ENCODE data around the gene USP50.
"Not testable (repeated sequence)": the region's sequence is repeated elsewhere in the genome, so short reads cannot be mapped to it uniquely, and the experiment has no call there.

USP50 gene

GRCh38 chr15:50552238-50552637 is 5.8 kb upstream of the USP50 start:
- Histone ChIP-seq H3K9ac (ENCODE audit: low read length) (no peak overlapping the region), H3K4me1 (ENCODE audit: insufficient read depth, low read length) (no peaks in the 10 kb centered on the region), H3K36me3 (ENCODE audit: insufficient read depth, low read length) (no peaks in the 10 kb centered on the region), H3K9me3 (ENCODE audit: low read length) (no peaks in the 10 kb centered on the region), H3K4me3 (ENCODE audit: low read depth in 1 of 2, low read length in 2 of 2) (no peak overlapping the region), H3K27ac (ENCODE audit: low read depth, low read length) (no peak overlapping the region), H3K27me3 (ENCODE audit: control insufficient read depth in 1 of 2, insufficient read depth in 2 of 2, low read length in 2 of 2) (no peaks in the 10 kb centered on the region)

- Histone ChIP-seq H3K4me3 (ENCODE audit: low read depth in 1 of 2, low read length in 2 of 2) (no peak overlapping the region), H3K36me3 (ENCODE audit: insufficient read depth, low read length) (no peaks in the 10 kb centered on the region), H3K27ac (ENCODE audit: low read depth, low read length) (no peak overlapping the region), H3K9me3 (ENCODE audit: low read length) (no peaks in the 10 kb centered on the region), H3K27me3 (ENCODE audit: control insufficient read depth in 1 of 2, insufficient read depth in 2 of 2, low read length in 2 of 2) (no peaks in the 10 kb centered on the region), H3K4me1 (ENCODE audit: insufficient read depth, low read length) (no peaks in the 10 kb centered on the region), H3K9ac (ENCODE audit: low read length) (no peak overlapping the region)
Observed at GRCh38 chr15:50549326-50549725, 2.9 kb upstream of the USP50 start.

- H3K27ac ChIP-seq (ENCODE audit: low read depth, low read length): no peak overlapping the region
- H3K9ac ChIP-seq (ENCODE audit: low read length): no peak overlapping the region
- H3K9me3 ChIP-seq (ENCODE audit: low read length): no peaks in the 10 kb centered on the region
- H3K4me1 ChIP-seq (ENCODE audit: insufficient read depth, low read length): no peaks in the 10 kb centered on the region
- no peak overlapping the region for H3K4me3 ChIP-seq (ENCODE audit: low read depth in 1 of 2, low read length in 2 of 2)
- no peaks in the 10 kb centered on the region for H3K27me3 ChIP-seq (ENCODE audit: control insufficient read depth in 1 of 2, insufficient read depth in 2 of 2, low read length in 2 of 2)
- H3K36me3 ChIP-seq (ENCODE audit: insufficient read depth, low read length): no peaks in the 10 kb centered on the region
Observed at GRCh38 chr15:50544368-50544767, 2.1 kb downstream of the USP50 start.

- no peaks in the 10 kb centered on the region for H3K9me3 ChIP-seq (ENCODE audit: low read length)
Observed at GRCh38 chr15:50543556-50543955, 2.9 kb downstream of the USP50 start.

GRCh38 chr15:50542887-50543210 is 3.6 kb downstream of the USP50 start:
- Histone ChIP-seq H3K9me3 (ENCODE audit: low read length) (no peaks in the 10 kb centered on the region), H3K27ac (ENCODE audit: low read depth, low read length) (no peak overlapping the region), H3K27me3 (ENCODE audit: control insufficient read depth in 1 of 2, insufficient read depth in 2 of 2, low read length in 2 of 2) (no peaks in the 10 kb centered on the region), H3K4me3 (ENCODE audit: low read depth in 1 of 2, low read length in 2 of 2) (no peak overlapping the region), H3K36me3 (ENCODE audit: insufficient read depth, low read length) (no peaks in the 10 kb centered on the region), H3K4me1 (ENCODE audit: insufficient read depth, low read length) (no peaks in the 10 kb centered on the region), H3K9ac (ENCODE audit: low read length) (no peak overlapping the region)

More at GRCh38 chr15:50543556-50543955, 2.9 kb downstream of the USP50 start:
- Histone ChIP-seq H3K27ac (ENCODE audit: low read depth, low read length) (no peak overlapping the region), H3K36me3 (ENCODE audit: insufficient read depth, low read length) (no peaks in the 10 kb centered on the region), H3K4me1 (ENCODE audit: insufficient read depth, low read length) (no peaks in the 10 kb centered on the region), H3K9ac (ENCODE audit: low read length) (no peak overlapping the region), H3K4me3 (ENCODE audit: low read depth in 1 of 2, low read length in 2 of 2) (no peak overlapping the region), H3K27me3 (ENCODE audit: control insufficient read depth in 1 of 2, insufficient read depth in 2 of 2, low read length in 2 of 2) (no peaks in the 10 kb centered on the region)

GRCh38 chr15:50531766-50532165 is 14.7 kb downstream of the USP50 start:
- no peak overlapping the region for H3K4me3 ChIP-seq (ENCODE audit: low read depth in 1 of 2, low read length in 2 of 2)
- H3K36me3 ChIP-seq (ENCODE audit: insufficient read depth, low read length): no peaks in the 10 kb centered on the region
- H3K4me1 ChIP-seq (ENCODE audit: insufficient read depth, low read length): no peaks in the 10 kb centered on the region
- no peaks in the 10 kb centered on the region for H3K9me3 ChIP-seq (ENCODE audit: low read length)
- no peaks in the 10 kb centered on the region for H3K27me3 ChIP-seq (ENCODE audit: control insufficient read depth in 1 of 2, insufficient read depth in 2 of 2, low read length in 2 of 2)
- no peak overlapping the region for H3K9ac ChIP-seq (ENCODE audit: low read length)
- no peak overlapping the region for H3K27ac ChIP-seq (ENCODE audit: low read depth, low read length)

GRCh38 chr15:50531163-50531562 is 15.3 kb downstream of the USP50 start:
- no peak overlapping the region for H3K27ac ChIP-seq (ENCODE audit: low read depth, low read length)
- no peak overlapping the region for H3K9ac ChIP-seq (ENCODE audit: low read length)
- H3K9me3 ChIP-seq (ENCODE audit: low read length): no peaks in the 10 kb centered on the region

GRCh38 chr15:50523851-50524251 is 22.6 kb downstream of the USP50 start:
- Histone ChIP-seq H3K27me3 (ENCODE audit: control insufficient read depth in 1 of 2, insufficient read depth in 2 of 2, low read length in 2 of 2) (no peaks in the 10 kb centered on the region), H3K27ac (ENCODE audit: low read depth, low read length) (no peak overlapping the region), H3K4me1 (ENCODE audit: insufficient read depth, low read length) (no peaks in the 10 kb centered on the region), H3K9ac (ENCODE audit: low read length) (no peak overlapping the region), H3K9me3 (ENCODE audit: low read length) (no peaks in the 10 kb centered on the region), H3K4me3 (ENCODE audit: low read depth in 1 of 2, low read length in 2 of 2) (no peak overlapping the region), H3K36me3 (ENCODE audit: insufficient read depth, low read length) (no peaks in the 10 kb centered on the region)

More at GRCh38 chr15:50531163-50531562, 15.3 kb downstream of the USP50 start:
- Histone ChIP-seq H3K27me3 (ENCODE audit: control insufficient read depth in 1 of 2, insufficient read depth in 2 of 2, low read length in 2 of 2) (no peaks in the 10 kb centered on the region), H3K4me1 (ENCODE audit: insufficient read depth, low read length) (no peaks in the 10 kb centered on the region), H3K4me3 (ENCODE audit: low read depth in 1 of 2, low read length in 2 of 2) (no peak overlapping the region), H3K36me3 (ENCODE audit: insufficient read depth, low read length) (no peaks in the 10 kb centered on the region)

GRCh38 chr15:50519740-50520425 is 26.6 kb downstream of the USP50 start:
- Histone ChIP-seq H3K4me1 (ENCODE audit: insufficient read depth, low read length) (no peaks in the 10 kb centered on the region), H3K36me3 (ENCODE audit: insufficient read depth, low read length) (no peaks in the 10 kb centered on the region), H3K9ac (ENCODE audit: low read length) (no peak overlapping the region), H3K27ac (ENCODE audit: low read depth, low read length) (no peak overlapping the region), H3K27me3 (ENCODE audit: control insufficient read depth in 1 of 2, insufficient read depth in 2 of 2, low read length in 2 of 2) (no peaks in the 10 kb centered on the region), H3K4me3 (ENCODE audit: low read depth in 1 of 2, low read length in 2 of 2) (no peak overlapping the region), H3K9me3 (ENCODE audit: low read length) (peaks cover 4% of the 10 kb centered on the region)

GRCh38 chr15:50513001-50513400 is 33.5 kb downstream of the USP50 start:
- Histone ChIP-seq H3K36me3 (ENCODE audit: insufficient read depth, low read length) (no peaks in the 10 kb centered on the region), H3K9ac (ENCODE audit: low read length) (no peak overlapping the region), H3K4me1 (ENCODE audit: insufficient read depth, low read length) (no peaks in the 10 kb centered on the region), H3K4me3 (ENCODE audit: low read depth in 1 of 2, low read length in 2 of 2) (no peak overlapping the region), H3K27me3 (ENCODE audit: control insufficient read depth in 1 of 2, insufficient read depth in 2 of 2, low read length in 2 of 2) (no peaks in the 10 kb centered on the region), H3K27ac (ENCODE audit: low read depth, low read length) (no peak overlapping the region), H3K9me3 (ENCODE audit: low read length) (peaks cover 4% of the 10 kb centered on the region)

GRCh38 chr15:50506121-50506520 is 40.3 kb downstream of the USP50 start:
- no peak overlapping the region for H3K4me3 ChIP-seq (ENCODE audit: low read depth in 1 of 2, low read length in 2 of 2)
- no peaks in the 10 kb centered on the region for H3K9me3 ChIP-seq (ENCODE audit: low read length)
- no peaks in the 10 kb centered on the region for H3K4me1 ChIP-seq (ENCODE audit: insufficient read depth, low read length)
- no peaks in the 10 kb centered on the region for H3K27me3 ChIP-seq (ENCODE audit: control insufficient read depth in 1 of 2, insufficient read depth in 2 of 2, low read length in 2 of 2)
- H3K9ac ChIP-seq (ENCODE audit: low read length): no peak overlapping the region
- no peak overlapping the region for H3K27ac ChIP-seq (ENCODE audit: low read depth, low read length)
- H3K36me3 ChIP-seq (ENCODE audit: insufficient read depth, low read length): peaks cover 5% of the 10 kb centered on the region

GRCh38 chr15:50505656-50506055 is 40.8 kb downstream of the USP50 start:
- H3K9ac ChIP-seq (ENCODE audit: low read length); H3K4me3 ChIP-seq (ENCODE audit: low read depth in 1 of 2, low read length in 2 of 2): not testable (repeated sequence)

More at GRCh38 chr15:50505656-50506055, 40.8 kb downstream of the USP50 start:
- H3K36me3 ChIP-seq (ENCODE audit: insufficient read depth, low read length); H3K4me1 ChIP-seq (ENCODE audit: insufficient read depth, low read length); H3K9me3 ChIP-seq (ENCODE audit: low read length); H3K27ac ChIP-seq (ENCODE audit: low read depth, low read length); H3K27me3 ChIP-seq (ENCODE audit: control insufficient read depth in 1 of 2, insufficient read depth in 2 of 2, low read length in 2 of 2): not testable (repeated sequence)

All from muscle layer of colon (tissue), 2 donors.